Measurements from ENCODE around the gene IQGAP2.

The IQGAP2 gene

DNA sequence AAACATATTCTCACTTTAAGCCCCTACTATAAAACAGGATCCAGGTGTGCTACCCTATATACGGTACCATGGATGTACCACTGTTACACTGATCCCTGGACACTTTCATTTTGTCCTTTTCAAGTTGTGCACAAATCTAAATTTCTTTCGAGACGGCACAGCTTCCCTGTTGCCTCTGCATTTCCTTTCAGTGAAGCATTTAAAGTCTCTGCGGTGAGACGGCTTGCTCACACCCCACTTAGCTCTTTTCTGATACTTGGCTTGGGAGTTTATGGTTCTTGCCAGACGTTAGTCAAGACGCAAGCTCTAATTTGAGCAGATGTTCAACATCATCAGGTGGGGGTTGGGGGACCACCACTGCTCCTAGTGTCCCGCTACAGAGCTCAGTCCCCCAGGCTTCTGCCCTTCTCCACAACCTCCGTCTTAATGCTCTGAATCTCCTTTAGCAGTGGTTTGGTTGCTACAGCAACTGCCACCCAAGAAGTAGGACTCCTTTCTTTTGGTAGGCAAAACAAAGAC, 204.3 kb downstream of the IQGAP2 start:
- DNase-seq (ENCODE audit: low read depth, low spot score) = no peak
- Histone ChIP-seq H3K4me3 (no peak overlapping the region), H3K36me3 (ENCODE audit: insufficient read depth, low read length) (peaks cover 3% of the 10 kb centered on the region), H3K9ac (ENCODE audit: insufficient read length) (no peak overlapping the region), H3K27ac (no peak overlapping the region), H3K9me3 (ENCODE audit: low read depth, low read length) (no peaks in the 10 kb centered on the region)
- TF ChIP-seq POLR2AphosphoS5 (IDR thresholded peaks at IDR 0.05; ENCODE audit: borderline replicate concordance, low read depth, low read length) (no peak), FOXP2 (optimal IDR thresholded peaks at IDR 0.05; ENCODE audit: control extremely low read depth, extremely low read length, insufficient read depth) (no peak), EZH2 (IDR thresholded peaks at IDR 0.05) (no peak)

DNA sequence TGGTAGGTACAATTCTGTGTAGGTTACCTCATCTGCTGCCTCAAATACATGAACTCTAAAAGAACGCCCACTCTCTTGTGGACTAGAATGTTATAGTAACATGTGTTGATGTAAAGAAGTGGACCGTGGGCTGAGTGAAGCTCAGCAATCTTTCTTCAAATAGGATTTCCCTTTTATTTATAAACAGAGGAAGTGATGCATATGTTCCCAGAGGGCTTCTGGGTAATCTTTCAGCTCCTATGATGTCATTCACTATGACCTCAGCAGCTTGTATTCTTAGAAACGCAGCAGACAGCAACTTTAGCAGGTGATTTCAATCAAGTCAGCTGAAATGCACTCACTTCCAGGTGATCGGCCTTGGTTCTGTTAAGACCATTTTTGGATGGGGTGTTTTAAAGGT, 205.7 kb downstream of the IQGAP2 start:
- TF ChIP-seq EZH2 (IDR thresholded peaks at IDR 0.05) = no peak
- no peak for TF ChIP-seq POLR2AphosphoS5 (IDR thresholded peaks at IDR 0.05; ENCODE audit: borderline replicate concordance, low read depth, low read length)
- no peak for TF ChIP-seq FOXP2 (optimal IDR thresholded peaks at IDR 0.05; ENCODE audit: control extremely low read depth, extremely low read length, insufficient read depth)
- peaks cover 3% of the 10 kb centered on the region for H3K36me3 ChIP-seq (ENCODE audit: insufficient read depth, low read length)
- H3K27ac ChIP-seq = no peak overlapping the region
- H3K4me3 ChIP-seq = no peak overlapping the region
- DNase-seq (ENCODE audit: low read depth, low spot score) = no peak
- H3K9me3 ChIP-seq (ENCODE audit: low read depth, low read length) = no peaks in the 10 kb centered on the region
- H3K9ac ChIP-seq (ENCODE audit: insufficient read length) = no peak overlapping the region

DNA sequence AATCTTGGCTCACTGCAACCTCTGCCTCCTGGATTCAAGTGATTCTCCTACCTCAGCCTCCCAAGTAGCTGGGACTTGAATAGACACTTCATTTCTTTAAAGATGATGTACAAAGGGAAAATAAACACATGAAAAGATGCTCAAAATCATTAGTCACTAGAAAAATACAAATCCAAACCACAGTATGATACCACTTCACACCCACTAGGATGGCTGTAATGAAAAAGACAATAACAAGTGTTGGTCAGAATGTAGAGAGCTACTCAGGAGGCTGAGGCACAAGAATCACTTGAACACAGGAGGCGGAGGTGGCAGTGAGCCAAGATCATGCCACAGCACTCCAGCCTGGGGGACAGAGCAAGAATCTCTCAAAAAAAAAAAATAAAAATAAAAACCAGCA, 207.1 kb downstream of the IQGAP2 start:
- Histone ChIP-seq H3K9me3 (ENCODE audit: low read depth, low read length) (no peaks in the 10 kb centered on the region), H3K9ac (ENCODE audit: insufficient read length) (no peak overlapping the region), H3K4me3 (no peak overlapping the region), H3K36me3 (ENCODE audit: insufficient read depth, low read length) (peaks cover 3% of the 10 kb centered on the region), H3K27ac (no peak overlapping the region)
- no peak for DNase-seq (ENCODE audit: low read depth, low spot score)
- TF ChIP-seq EZH2 (IDR thresholded peaks at IDR 0.05) = no peak

DNA sequence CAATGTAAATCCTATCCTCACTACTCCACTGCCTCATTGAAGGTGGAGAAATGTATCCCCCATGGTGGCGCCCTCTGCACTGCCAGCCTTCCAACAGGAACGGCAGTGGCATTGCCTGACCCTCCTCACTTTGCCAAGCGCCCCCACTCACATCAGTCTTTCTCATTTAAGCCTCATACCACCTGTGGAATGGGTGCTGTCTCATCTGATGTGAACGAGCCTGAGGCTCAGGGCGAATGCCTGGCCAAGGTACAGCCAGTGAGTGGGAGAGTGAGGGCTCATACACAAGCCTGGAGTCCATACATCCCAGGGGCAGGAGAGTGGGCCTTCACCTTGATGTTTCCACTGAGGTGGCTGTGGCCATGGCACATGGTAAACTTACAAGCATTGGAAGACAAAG, 209.9 kb downstream of the IQGAP2 start:
- Histone ChIP-seq H3K27ac (no peak overlapping the region), H3K4me3 (no peak overlapping the region), H3K36me3 (ENCODE audit: insufficient read depth, low read length) (no peaks in the 10 kb centered on the region; the same call in 1 of the 2 replicates), H3K9ac (ENCODE audit: insufficient read length) (no peak overlapping the region), H3K9me3 (ENCODE audit: low read depth, low read length) (no peaks in the 10 kb centered on the region)
- DNase-seq (ENCODE audit: low read depth, low spot score) = no peak
- TF ChIP-seq FOXP2 (optimal IDR thresholded peaks at IDR 0.05; ENCODE audit: control extremely low read depth, extremely low read length, insufficient read depth) (no peak), POLR2AphosphoS5 (IDR thresholded peaks at IDR 0.05; ENCODE audit: borderline replicate concordance, low read depth, low read length) (no peak), EZH2 (IDR thresholded peaks at IDR 0.05) (no peak)

DNA sequence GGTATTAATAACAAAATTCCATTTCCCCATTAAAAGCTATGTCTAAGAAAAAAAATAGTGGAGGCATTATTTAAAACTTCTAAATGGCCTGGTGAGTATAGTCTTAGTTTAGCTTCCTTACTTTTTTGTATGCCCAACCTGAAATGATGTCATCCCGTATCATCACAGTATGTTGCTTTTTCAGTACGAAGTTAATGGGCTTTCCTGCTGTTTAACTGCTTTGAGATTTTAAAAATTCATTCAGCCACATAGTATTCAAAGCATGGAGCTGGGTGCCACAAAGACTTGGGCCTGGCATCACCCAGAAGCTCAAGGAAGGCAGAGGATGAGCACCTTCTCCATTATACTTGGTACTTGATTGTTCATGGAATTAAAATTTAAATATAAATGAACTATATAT, 212.7 kb downstream of the IQGAP2 start:
- Histone ChIP-seq H3K9ac (ENCODE audit: insufficient read length) (no peak overlapping the region), H3K9me3 (ENCODE audit: low read depth, low read length) (no peaks in the 10 kb centered on the region), H3K27ac (peak overlapping the region; percentile 4; the same call in 1 of the 2 replicates), H3K36me3 (ENCODE audit: insufficient read depth, low read length) (no peaks in the 10 kb centered on the region; the same call in 1 of the 2 replicates), H3K4me3 (peak overlapping the region; percentile 31; the same call in 1 of the 2 replicates)
- no peak for TF ChIP-seq FOXP2 (optimal IDR thresholded peaks at IDR 0.05; ENCODE audit: control extremely low read depth, extremely low read length, insufficient read depth)
- no peak for TF ChIP-seq POLR2AphosphoS5 (IDR thresholded peaks at IDR 0.05; ENCODE audit: borderline replicate concordance, low read depth, low read length)
- no peak for TF ChIP-seq EZH2 (IDR thresholded peaks at IDR 0.05)
- peak; percentile 74 for DNase-seq (ENCODE audit: low read depth, low spot score)

DNA sequence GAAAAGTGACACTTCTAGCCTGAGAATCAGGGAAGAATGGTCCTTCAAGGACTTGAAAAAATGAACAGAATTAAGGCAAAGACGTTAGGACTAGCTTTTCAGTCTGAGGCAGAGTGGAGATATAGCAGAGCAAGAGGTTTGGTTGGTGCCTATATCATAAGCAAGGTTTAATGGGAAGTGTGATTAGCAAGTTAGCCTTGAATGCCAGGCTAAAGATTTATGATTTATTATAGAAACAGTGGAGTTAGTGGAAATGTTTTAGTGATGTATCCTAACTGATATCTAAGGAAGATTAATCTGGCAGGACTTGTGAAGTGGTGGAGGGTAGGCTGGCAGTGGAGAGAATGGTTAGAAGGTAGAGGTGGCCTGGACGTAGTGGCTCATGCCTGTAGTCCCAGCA, 213.1 kb downstream of the IQGAP2 start:
- Histone ChIP-seq H3K36me3 (ENCODE audit: insufficient read depth, low read length) (no peaks in the 10 kb centered on the region; the same call in 1 of the 2 replicates), H3K9me3 (ENCODE audit: low read depth, low read length) (no peaks in the 10 kb centered on the region)

DNA sequence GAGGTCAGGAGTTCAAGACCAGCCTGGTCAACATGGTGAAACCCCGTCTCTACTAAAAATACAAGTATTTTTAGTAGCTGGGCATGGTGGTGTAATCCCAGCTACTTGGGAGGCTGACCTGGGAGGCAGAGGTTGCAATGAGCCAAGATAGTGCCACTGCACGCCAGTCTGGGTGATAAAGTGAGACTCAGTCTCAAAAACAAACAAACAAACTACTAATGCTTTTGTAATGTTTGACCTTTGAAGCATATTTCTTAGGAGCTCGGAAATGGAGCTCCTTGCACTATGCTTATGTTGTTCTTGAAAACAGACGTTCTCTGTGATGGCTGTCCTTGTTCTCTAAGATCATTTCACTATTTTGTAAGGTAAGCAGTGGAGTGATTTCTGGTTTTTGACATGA, 214.1 kb downstream of the IQGAP2 start:
- TF ChIP-seq EZH2 (IDR thresholded peaks at IDR 0.05) (no peak), POLR2AphosphoS5 (IDR thresholded peaks at IDR 0.05; ENCODE audit: borderline replicate concordance, low read depth, low read length) (no peak), FOXP2 (optimal IDR thresholded peaks at IDR 0.05; ENCODE audit: control extremely low read depth, extremely low read length, insufficient read depth) (no peak)
- no peak overlapping the region for H3K4me3 ChIP-seq
- no peaks in the 10 kb centered on the region for H3K9me3 ChIP-seq (ENCODE audit: low read depth, low read length)
- H3K36me3 ChIP-seq (ENCODE audit: insufficient read depth, low read length) = no peaks in the 10 kb centered on the region; the same call in 1 of the 2 replicates
- no peak for DNase-seq (ENCODE audit: low read depth, low spot score)
- H3K9ac ChIP-seq (ENCODE audit: insufficient read length) = no peak overlapping the region
- H3K27ac ChIP-seq = no peak overlapping the region

More for the DNA sequence above, 213.1 kb downstream of the IQGAP2 start:
- TF ChIP-seq EZH2 (IDR thresholded peaks at IDR 0.05) (no peak), FOXP2 (optimal IDR thresholded peaks at IDR 0.05; ENCODE audit: control extremely low read depth, extremely low read length, insufficient read depth) (no peak), POLR2AphosphoS5 (IDR thresholded peaks at IDR 0.05; ENCODE audit: borderline replicate concordance, low read depth, low read length) (no peak)
- Histone ChIP-seq H3K27ac (no peak overlapping the region; the same call in 1 of the 2 replicates), H3K4me3 (no peak overlapping the region; the same call in 1 of the 2 replicates), H3K9ac (ENCODE audit: insufficient read length) (no peak overlapping the region)
- no peak for DNase-seq (ENCODE audit: low read depth, low spot score)

DNA sequence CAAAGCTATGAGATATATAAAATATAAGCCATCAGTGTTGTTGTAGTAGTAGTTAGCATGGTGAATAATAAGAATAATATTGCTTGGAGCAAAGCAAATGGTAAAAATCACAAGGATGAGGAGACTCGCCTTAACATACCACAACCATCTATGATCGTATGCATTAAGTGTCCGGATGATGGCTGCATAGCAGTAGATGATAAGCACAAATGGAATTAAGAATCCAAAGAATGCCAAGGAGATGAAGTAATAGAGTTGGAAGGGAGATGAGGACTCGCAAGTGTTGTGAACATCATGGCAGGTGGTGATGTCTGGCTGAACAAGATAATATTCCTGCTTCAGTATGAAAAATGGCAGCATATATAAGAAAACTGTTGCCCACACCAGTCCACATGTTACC, 214.6 kb downstream of the IQGAP2 start:
- Histone ChIP-seq H3K36me3 (ENCODE audit: insufficient read depth, low read length) (no peaks in the 10 kb centered on the region), H3K9ac (ENCODE audit: insufficient read length) (no peak overlapping the region), H3K4me3 (no peak overlapping the region), H3K27ac (no peak overlapping the region), H3K9me3 (ENCODE audit: low read depth, low read length) (no peaks in the 10 kb centered on the region)
- DNase-seq (ENCODE audit: low read depth, low spot score) = no peak
- TF ChIP-seq FOXP2 (optimal IDR thresholded peaks at IDR 0.05; ENCODE audit: control extremely low read depth, extremely low read length, insufficient read depth) = no peak
- no peak for TF ChIP-seq EZH2 (IDR thresholded peaks at IDR 0.05)

DNA sequence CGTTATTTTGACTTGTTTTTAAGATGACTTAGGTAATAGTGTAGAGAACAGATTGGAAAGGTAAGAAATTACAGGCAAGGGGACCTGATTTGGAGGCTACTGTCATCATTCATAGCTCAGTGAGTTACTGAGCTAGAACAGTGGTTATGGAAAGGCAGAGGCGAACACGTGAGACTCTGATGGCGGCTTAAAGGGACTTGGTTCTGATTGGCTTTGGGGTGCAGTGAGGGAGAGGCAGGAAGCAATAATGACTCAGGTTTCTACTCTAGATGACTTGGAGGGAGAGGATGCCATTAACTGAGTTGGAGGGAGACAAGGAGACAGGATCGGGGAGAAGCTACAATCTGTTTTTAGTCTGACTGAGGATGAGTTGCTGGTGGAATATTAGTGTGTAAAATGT, 217.1 kb downstream of the IQGAP2 start:
- Histone ChIP-seq H3K9me3 (ENCODE audit: low read depth, low read length) (no peaks in the 10 kb centered on the region), H3K9ac (ENCODE audit: insufficient read length) (no peak overlapping the region), H3K36me3 (ENCODE audit: insufficient read depth, low read length) (no peaks in the 10 kb centered on the region), H3K27ac (no peak overlapping the region), H3K4me3 (no peak overlapping the region)
- no peak for TF ChIP-seq EZH2 (IDR thresholded peaks at IDR 0.05)
- TF ChIP-seq FOXP2 (optimal IDR thresholded peaks at IDR 0.05; ENCODE audit: control extremely low read depth, extremely low read length, insufficient read depth) = no peak
- TF ChIP-seq POLR2AphosphoS5 (IDR thresholded peaks at IDR 0.05; ENCODE audit: borderline replicate concordance, low read depth, low read length) = no peak
- no peak for DNase-seq (ENCODE audit: low read depth, low spot score)
